GM12878 (cell line): ENCODE measurements around the gene COQ9. TPM values are rescaled to one million over a fixed set of nuclear protein-coding genes. Genes with fewer than 3 reads are reported as not detected.
A peak's percentile ranks its signal among the peaks of the same experiment; 100 is the strongest.

ENCODE experiments used
- ATAC-seq: fragments of 200-7000 bp; cut with Tn5 transposase; 3 replicates; pipeline ENCODE4 v1.9.1; 2020; ENCODE audit warnings: mild to moderate bottlenecking, moderate library complexity
- BruUV-seq: library from RNA; stranded (reverse); fragments of 400-500 nt; replicated peaks from 2 replicates; lab custom pipeline; 2021; lab: Mats Ljungman, UMichigan
- CTCF ChIA-PET: fragments of 300-600 bp; sonication (Branson Sonifier 250); formaldehyde crosslinking; extraction: SDS; loops from one replicate; lab custom pipeline; 2021; ENCODE audit warnings: inconsistent platforms; lab: Yijun Ruan, JAX
- POLR2A ChIA-PET: fragments of 350-600 bp; formaldehyde crosslinking; extraction: SDS; loops from one replicate; lab custom pipeline; 2021; ENCODE audit warnings: inconsistent platforms; lab: Charles Lee
- RAD21 ChIA-PET: fragments of 300-600 bp; sonication (Branson Sonifier 250); formaldehyde crosslinking; loops from one replicate; lab custom pipeline; 2023; ENCODE audit warnings: antibody characterized with exemption; ENCODE audit not compliant: unreplicated experiment; lab: Charles Lee
- SMC1A ChIA-PET: fragments of 300-600 bp; sonication (Branson Sonifier 250); formaldehyde crosslinking; loops from one replicate; lab custom pipeline; 2023; ENCODE audit not compliant: unreplicated experiment, uncharacterized antibody; lab: Charles Lee
- DNase-seq: peaks from one replicate; pipeline ENCODE4 v3.0.0-alpha.2; 2011; ENCODE audit warnings: low read depth, low spot score
- FAIRE-seq: peaks from 3 replicates; lab custom pipeline; 2011; peaks lifted over from hg19 to GRCh38; lab: Jason Lieb, UNC
- H2AFZ ChIP-seq: 2 replicates; pipeline ENCODE4 v1.6.0; 2011; ENCODE audit warnings: low read depth, low read length, control low read depth; ENCODE audit not compliant: control insufficient read depth
- H3K27ac ChIP-seq: 2 replicates; pipeline ENCODE4 v1.5.1; 2011; ENCODE audit warnings: control low read depth; ENCODE audit not compliant: control insufficient read depth, insufficient read depth
- H3K27me3 ChIP-seq, 2 experiments: replicated peaks in 1 of 2; 2 replicates each; pipeline versions ENCODE4 v1.6.0 to v1.6.1; 2011; ENCODE audit warnings: low read length in 1 of 2; ENCODE audit not compliant: control insufficient read depth in 2 of 2, insufficient read depth in 2 of 2
- H3K36me3 ChIP-seq, 2 experiments: 2 replicates each; pipeline ENCODE4 v1.5.1; 2011; ENCODE audit warnings: low read length in 1 of 2; ENCODE audit not compliant: control insufficient read depth in 2 of 2, insufficient read depth in 2 of 2
- H3K4me1 ChIP-seq: 2 replicates; pipeline ENCODE4 v1.6.1; 2011; ENCODE audit warnings: mild to moderate bottlenecking, low read length, moderate library complexity, mixed read lengths; ENCODE audit not compliant: control insufficient read depth, insufficient read depth
- H3K4me2 ChIP-seq: 2 replicates; pipeline ENCODE4 v1.6.0; 2011; ENCODE audit warnings: control low read depth; ENCODE audit not compliant: control insufficient read depth, insufficient read depth
- H3K4me3 ChIP-seq: fragments of 200-600 bp; sonication (generic); 2 replicates; pipeline ENCODE4 v1.5.1; 2016
- H3K79me2 ChIP-seq: 2 replicates; pipeline ENCODE4 v1.6.0; 2011; ENCODE audit warnings: low read length; ENCODE audit not compliant: control insufficient read depth, insufficient read depth
- H3K9ac ChIP-seq: 2 replicates; pipeline ENCODE4 v1.8.0; 2011; ENCODE audit warnings: low read length, control low read depth, mixed read lengths; ENCODE audit not compliant: control insufficient read depth, insufficient read depth
- H3K9me3 ChIP-seq: replicated peaks from 3 replicates; pipeline ENCODE4 v1.5.1; 2011; ENCODE audit warnings: mild to moderate bottlenecking, low read length; ENCODE audit not compliant: control insufficient read depth, insufficient read depth
- H4K20me1 ChIP-seq: 2 replicates; pipeline ENCODE4 v1.6.0; 2011; ENCODE audit not compliant: control insufficient read depth, insufficient read depth
- E2F8 ChIP-seq: fragments of 450-650 bp; IDR thresholded peaks from 2 replicates; pipeline ENCODE4 v1.6.1; 2018; ENCODE audit warnings: mild to moderate bottlenecking, low read depth, moderate library complexity; ENCODE audit not compliant: partially characterized antibody
- MLLT1 ChIP-seq: fragments of 450-650 bp; IDR thresholded peaks from 2 replicates; pipeline ENCODE4 v1.6.1; 2016; ENCODE audit warnings: mild to moderate bottlenecking
- MTA2 ChIP-seq: fragments of 450-650 bp; IDR thresholded peaks from 2 replicates; pipeline ENCODE4 v1.6.1; 2016; ENCODE audit warnings: low read depth, mild to moderate bottlenecking, moderate library complexity
- PBX3 ChIP-seq: IDR thresholded peaks from 2 replicates; pipeline ENCODE4 v1.6.1; 2011; ENCODE audit warnings: mild to moderate bottlenecking, low read depth, low read length, moderate library complexity; ENCODE audit not compliant: insufficient replicate concordance
- RAD21 ChIP-seq: IDR thresholded peaks from 2 replicates; pipeline ENCODE4 v1.6.1; 2011; ENCODE audit warnings: mild to moderate bottlenecking, low read depth, low read length, moderate library complexity; ENCODE audit not compliant: insufficient read depth
- RFX5 ChIP-seq: IDR thresholded peaks from 2 replicates; pipeline ENCODE4 v1.6.1; 2011; ENCODE audit warnings: low read depth, low read length, improper control_type of control experiment
- SIN3A ChIP-seq: IDR thresholded peaks from 2 replicates; pipeline ENCODE4 v1.6.1; 2012; ENCODE audit warnings: low read depth, low read length, improper control_type of control experiment
- SRF ChIP-seq, 2 experiments: IDR thresholded peaks; 2 replicates each; pipeline ENCODE4 v1.6.1; 2011; ENCODE audit warnings: low read depth in 2 of 2, low read length in 2 of 2, mild to moderate bottlenecking in 1 of 2, moderate library complexity in 1 of 2
- SUPT20H ChIP-seq: IDR thresholded peaks from 2 replicates; pipeline ENCODE4 v1.6.1; 2011; ENCODE audit warnings: low read depth, mild to moderate bottlenecking, low read length, moderate library complexity, borderline replicate concordance; ENCODE audit not compliant: control insufficient read depth
- USF1 ChIP-seq: IDR thresholded peaks from 2 replicates; pipeline ENCODE4 v1.6.1; 2011; ENCODE audit warnings: borderline replicate concordance, low read depth, mild to moderate bottlenecking, moderate library complexity, mixed read lengths, low read length; ENCODE audit not compliant: insufficient read depth; ENCODE audit errors: extremely low read length
- ZBTB33 ChIP-seq: fragments of 450-650 bp; IDR thresholded peaks from 2 replicates; pipeline ENCODE4 v1.6.1; 2017; ENCODE audit warnings: mild to moderate bottlenecking
- WGBS: methylation state at CpG from one replicate; pipeline ENCODE4 v1.1.6; 2016; ENCODE audit warnings: low lambda C conversion rate; ENCODE audit not compliant: insufficient replicate concordance, insufficient coverage; ENCODE audit errors: missing lambda C conversion rate; 5-methylcytosine and 5-hydroxymethylcytosine counted together
- in situ Hi-C: fragments of 300-500 bp; cut with MboI; formaldehyde crosslinking; loops from 9 replicates; pipeline ENCODE4 v1.14.3; 2018; ENCODE audit warnings: mixed read lengths
- intact Hi-C: fragments of 100-400 bp; cut with micrococcal nuclease; formaldehyde crosslinking; loops from one replicate; pipeline ENCODE4 v1.14.2; 2022; ENCODE audit not compliant: unreplicated experiment
- polyA plus RNA-seq, 11 experiments: library from polyadenylated mRNA; depleted of rRNA in 4 of 11; unstranded in 6 of 11; stranded (reverse) in 5 of 11; fragments of >200 nt; fragmentation: Nextera tagmentation in 4 of 11; fragmentation: Illumina TruSeq in 1 of 11; extraction: Ambion mirVana in 4 of 11; extraction: Trizol in 1 of 11; gene quantifications; 1 replicate in 1 of 11; 2 replicates in 10 of 11; pipeline versions ENCODE4 v1.2.1 to v1.2.3, GENCODE V29; 2011 to 2016; ENCODE audit warnings: inconsistent platforms in 2 of 11, missing spikeins in 2 of 11, low read depth in 1 of 11
- total RNA-seq, 4 experiments: library from RNA; depleted of rRNA in 3 of 4; stranded (reverse); fragments of >200 nt in 3 of 4; fragmentation: Illumina TruSeq in 1 of 4; extraction: Trizol in 1 of 4; gene quantifications; 2 replicates each; pipeline versions ENCODE4 v1.2.1 to v1.2.3, GENCODE V29; 2013 to 2021

Gene COQ9
- total and polyA plus RNA-seq, 10 of the 15 experiments (the other 5 are each of a cell fraction or from before 2014, with no cell fraction given): 24.1 to 79.7 (median 50.1) TPM

GRCh38 chr16:57409065-57409464 is 38.2 kb upstream of the COQ9 start (continued):
- TF ChIP-seq PBX3: no peak
- TF ChIP-seq SUPT20H: no peak
- no peak for TF ChIP-seq SRF (IDR thresholded peaks at IDR 0.05; ENCODE audit: low read depth in 2 of 2, low read length in 2 of 2)
- no peak for TF ChIP-seq SIN3A
- TF ChIP-seq RAD21: no peak

- Histone ChIP-seq H4K20me1 (no peaks in the 10 kb centered on the region), H2AFZ (no peak overlapping the region), H3K9me3 (no peaks in the 10 kb centered on the region), H3K27me3 (no peaks in the 10 kb centered on the region), H3K4me1 (peaks cover 37% of the 10 kb centered on the region), H3K4me2 (no peak overlapping the region), H3K79me2 (no peaks in the 10 kb centered on the region), H3K9ac (no peak overlapping the region), H3K36me3 (no peaks in the 10 kb centered on the region), H3K4me3 (no peak overlapping the region), H3K27ac (no peak overlapping the region)
- in situ Hi-C loops (no loop called here), intact Hi-C loops (no loop called here)
- no peak for DNase-seq
- FAIRE-seq: no peak
- no peak for ATAC-seq
- ChIA-PET RAD21 (interaction anchor here (0.6 to 6.9 kb wide), 6 partner anchors 15 to 109 kb away, joined by 3 to 87 read pairs (median 4); no protein-coding TSS in a partner anchor), POLR2A (interaction anchor here (0.7 to 1.0 kb wide), 2 partner anchors 10 to 32 kb away, joined by 3 read pairs; no protein-coding TSS in a partner anchor), CTCF (interaction anchor here (1.8 kb wide), 1 partner anchor 9 kb away, joined by 6 read pairs; no protein-coding TSS in a partner anchor), SMC1A (interaction anchor here (1.1 to 1.5 kb wide), 2 partner anchors 16 to 58 kb away, joined by 3 to 4 read pairs; no protein-coding TSS in a partner anchor)
- WGBS: 67% methylated on average over 14 of the region's 14 CpGs
- BruUV-seq: no TSS peak
- no peak for TF ChIP-seq MLLT1
- no peak for TF ChIP-seq MTA2
- no peak for TF ChIP-seq RFX5
- TF ChIP-seq E2F8: no peak
- no peak for TF ChIP-seq USF1
- 0 out of 2 replicates have a peak, but pooled peaks have one; percentile 15 for TF ChIP-seq ZBTB33
Measured at GRCh38 chr16:57409870-57410587, 37.2 kb upstream of the COQ9 start.
